Suppressor macrophage (primary cell): ENCODE results near the gene EIF4E1B.
"Not testable (repeated sequence)": the region's sequence is repeated elsewhere in the genome, so short reads cannot be mapped to it uniquely, and the experiment has no call there.

Source experiments
- DNase-seq, 4 experiments: peaks; one replicate each; pipeline ENCODE4 v3.0.0-alpha.2; 2020 to 2022
- total RNA-seq, 17 experiments: gene quantifications; one replicate each; lab custom pipeline; 2026; ENCODE audit warnings: mixed read lengths in 6 of 17, inconsistent platforms in 3 of 17; lab: John Stamatoyannopoulos, UW

Gene EIF4E1B
- 0 to 1.9 (median 0) reads per million in 17 experiments for total RNA-seq

DNA sequence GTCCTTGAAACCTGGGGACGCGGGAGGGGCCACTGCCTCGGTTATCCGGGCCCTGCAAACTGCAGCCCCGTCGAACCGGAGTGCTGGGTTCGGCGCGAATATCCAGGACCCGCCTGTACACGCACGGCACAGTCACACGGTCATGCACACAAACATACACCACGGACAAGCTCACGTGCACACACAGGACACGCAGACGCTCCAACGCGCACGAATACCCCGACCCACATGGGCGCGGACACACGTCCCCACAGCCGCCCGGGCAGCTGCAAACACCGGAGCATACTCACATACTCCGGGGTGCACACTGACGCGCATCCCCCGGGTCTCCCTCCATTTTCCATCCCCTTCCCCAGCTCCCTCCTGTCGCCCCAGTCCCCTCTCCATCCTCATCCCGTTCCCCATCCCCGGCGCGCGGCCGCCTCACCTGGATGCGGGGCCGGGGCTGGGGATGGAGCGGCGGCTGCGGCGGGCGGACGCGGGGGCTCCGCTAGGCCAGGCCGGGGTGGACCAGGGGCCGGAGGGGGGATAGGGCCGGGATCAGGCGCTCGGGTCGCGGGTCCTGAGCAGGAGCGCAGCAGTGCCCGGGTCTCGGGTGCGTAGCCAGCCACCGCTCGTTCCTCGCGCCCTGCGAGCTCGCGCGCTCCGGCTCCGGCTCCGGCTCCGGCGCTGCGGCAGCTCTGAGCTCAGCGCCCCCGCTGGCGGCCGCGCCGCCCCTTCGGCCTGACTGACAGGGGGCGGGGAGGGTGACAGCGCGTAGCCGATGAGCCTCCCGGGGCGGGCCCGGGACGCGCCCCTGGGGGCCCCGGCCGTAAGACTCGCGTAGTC is at the start of gene EIF4E1B, which contains the start of gene SNCB:
EIF4E1B (plus strand) TSS at position 823 of the 828 bp plus-strand sequence. CDS start 12,113 bp downstream, outside the sequence.
SNCB (minus strand) TSS at position 682 of the 828 bp plus-strand sequence. CDS start 880 bp downstream, outside the sequence.
- DNase-seq, result peak; percentile 12 to 65 (median 25)

GRCh38 chr5:176581361-176581760 is 49.1 kb upstream of the EIF4E1B start:
- no peak for DNase-seq

DNA sequence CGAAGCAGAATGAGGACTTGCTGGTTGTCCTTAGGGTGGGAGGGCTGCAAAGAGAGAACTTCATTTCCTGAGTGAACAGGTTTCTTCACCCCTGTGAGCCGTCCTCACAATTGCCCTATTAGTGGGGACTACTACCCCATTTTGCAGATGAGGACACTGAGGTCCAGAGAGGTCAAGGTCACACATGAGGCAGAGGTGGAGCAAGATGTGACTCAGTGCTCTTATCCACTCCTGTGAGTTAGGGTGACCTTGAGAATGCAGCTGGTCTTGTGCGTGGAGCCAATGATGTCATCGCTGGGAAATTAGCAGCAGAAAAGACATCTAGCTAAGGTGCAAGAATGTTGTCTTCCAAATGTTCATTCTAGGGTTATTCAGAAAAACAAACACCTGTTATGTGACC is 47.4 kb upstream of the EIF4E1B start:
- DNase-seq, result no peak

DNA sequence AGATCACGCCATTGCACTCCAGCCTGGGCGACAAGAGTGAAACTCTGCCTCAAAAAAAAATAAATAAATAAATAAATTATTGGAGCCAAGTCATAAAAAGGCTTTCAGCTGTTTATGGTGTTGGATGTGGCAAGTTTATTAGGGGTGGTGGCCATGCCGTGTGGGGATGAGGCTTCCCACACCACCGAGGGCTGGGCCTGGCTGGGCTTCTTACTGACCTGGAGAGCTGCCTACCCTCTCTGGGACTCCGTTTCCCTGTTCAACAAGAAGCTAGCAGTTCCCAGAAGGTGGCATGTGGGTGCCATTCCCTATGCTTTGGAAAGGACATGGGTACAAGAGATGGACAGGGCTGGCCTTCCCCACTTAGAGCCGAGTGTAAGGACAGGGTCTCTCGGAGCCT is 43.1 kb upstream of the EIF4E1B start:
- DNase-seq, result no peak

DNA sequence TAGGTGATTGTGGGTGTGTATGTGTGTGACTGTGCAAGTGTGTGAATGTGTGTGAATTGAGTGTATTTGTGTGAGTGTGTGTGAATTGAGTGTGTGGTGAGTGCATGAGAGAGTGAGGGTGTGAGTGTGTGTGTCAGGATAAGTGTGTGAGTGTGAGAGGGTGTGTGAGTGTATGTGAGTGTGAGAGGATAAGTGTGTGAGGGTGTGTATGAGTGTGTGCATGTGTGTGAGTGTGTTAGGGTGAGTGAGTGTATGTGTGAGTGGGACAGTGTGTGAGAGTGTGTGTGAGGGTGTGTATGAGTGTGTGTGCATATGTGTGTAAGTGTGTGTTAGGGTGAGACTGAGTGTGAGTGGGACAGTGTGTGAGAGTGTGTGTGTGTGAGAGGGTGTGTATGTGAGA is 42.2 kb upstream of the EIF4E1B start:
- DNase-seq, result no peak

GRCh38 chr5:176589039-176589769 is 41.3 kb upstream of the EIF4E1B start:
- DNase-seq, result no peak

- DNase-seq, result no peak
Measured at GRCh38 chr5:176590035-176590717, 40.3 kb upstream of the EIF4E1B start.

DNA sequence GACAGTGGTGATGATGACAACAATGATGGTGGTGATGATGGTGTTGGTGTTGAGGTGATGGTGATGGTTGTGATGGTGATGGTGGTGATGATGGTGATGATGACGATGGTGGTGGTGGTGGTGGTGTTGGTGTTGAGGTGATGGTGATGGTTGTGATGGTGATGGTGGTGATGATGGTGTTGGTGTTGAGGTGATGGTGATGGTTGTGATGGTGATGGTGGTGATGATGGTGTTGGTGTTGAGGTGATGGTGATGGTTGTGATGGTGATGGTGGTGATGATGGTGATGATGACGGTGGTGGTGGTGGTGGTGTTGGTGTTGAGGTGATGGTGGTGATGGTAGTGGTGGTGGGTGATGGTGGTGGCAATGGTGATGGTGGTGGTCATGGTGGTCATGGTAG is 38.8 kb upstream of the EIF4E1B start:
- not testable (repeated sequence) for DNase-seq

GRCh38 chr5:176592573-176592972 is 37.9 kb upstream of the EIF4E1B start:
- no peak for DNase-seq

DNA sequence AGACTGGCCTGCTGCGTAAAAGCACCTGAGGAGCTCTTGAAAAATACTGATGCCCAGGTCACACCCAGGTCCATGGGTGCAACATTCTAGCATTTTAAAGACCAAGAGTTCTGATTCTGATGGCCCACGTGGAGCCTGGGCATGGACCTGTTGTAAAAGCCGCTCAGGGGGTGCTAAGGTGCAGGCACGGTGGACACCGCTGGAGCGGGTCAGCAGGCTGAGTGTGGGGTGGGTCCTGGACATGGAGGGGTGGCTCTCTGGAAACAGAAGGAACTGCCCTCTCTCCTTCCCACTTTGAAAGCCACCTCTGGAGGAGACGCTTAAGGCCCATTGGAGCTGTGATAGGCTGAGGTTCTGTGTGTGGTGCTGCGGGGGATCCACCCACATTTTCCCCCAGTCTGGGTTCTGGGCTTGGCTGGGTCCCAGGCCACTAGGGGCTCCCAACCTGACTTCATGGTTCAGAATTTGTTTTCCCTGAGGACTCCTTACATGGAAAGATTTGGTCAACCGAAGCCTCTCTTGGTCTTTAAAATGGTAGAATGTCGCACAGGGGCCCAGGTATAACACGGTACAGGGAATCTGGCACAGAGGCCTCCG is 37.1 kb upstream of the EIF4E1B start:
- no peak for DNase-seq

DNA sequence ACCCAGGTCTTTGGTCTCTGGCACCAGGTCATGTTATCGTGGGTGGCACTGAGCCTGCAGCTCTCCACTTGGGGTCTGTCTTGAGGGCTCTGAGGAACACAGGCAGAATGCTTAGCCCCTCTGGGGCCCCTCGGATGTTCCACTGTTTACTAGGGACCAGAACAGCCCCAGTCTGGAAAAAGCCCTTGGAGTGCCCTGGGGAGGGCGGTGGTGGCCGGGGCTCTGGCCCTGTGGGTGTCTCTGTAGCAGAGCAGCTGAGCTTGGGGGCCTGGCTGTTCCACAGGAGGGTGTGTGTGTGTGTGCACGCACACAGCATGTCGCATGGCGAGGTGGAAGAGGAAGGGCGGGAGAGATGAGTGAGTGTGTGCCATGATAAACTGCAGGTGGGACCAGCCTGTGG is 35.9 kb upstream of the EIF4E1B start:
- no peak for DNase-seq

- no peak for DNase-seq
Measured at GRCh38 chr5:176595386-176595943, 35.0 kb upstream of the EIF4E1B start.

GRCh38 chr5:176596069-176596644 is 34.3 kb upstream of the EIF4E1B start:
- DNase-seq, result no peak

DNA sequence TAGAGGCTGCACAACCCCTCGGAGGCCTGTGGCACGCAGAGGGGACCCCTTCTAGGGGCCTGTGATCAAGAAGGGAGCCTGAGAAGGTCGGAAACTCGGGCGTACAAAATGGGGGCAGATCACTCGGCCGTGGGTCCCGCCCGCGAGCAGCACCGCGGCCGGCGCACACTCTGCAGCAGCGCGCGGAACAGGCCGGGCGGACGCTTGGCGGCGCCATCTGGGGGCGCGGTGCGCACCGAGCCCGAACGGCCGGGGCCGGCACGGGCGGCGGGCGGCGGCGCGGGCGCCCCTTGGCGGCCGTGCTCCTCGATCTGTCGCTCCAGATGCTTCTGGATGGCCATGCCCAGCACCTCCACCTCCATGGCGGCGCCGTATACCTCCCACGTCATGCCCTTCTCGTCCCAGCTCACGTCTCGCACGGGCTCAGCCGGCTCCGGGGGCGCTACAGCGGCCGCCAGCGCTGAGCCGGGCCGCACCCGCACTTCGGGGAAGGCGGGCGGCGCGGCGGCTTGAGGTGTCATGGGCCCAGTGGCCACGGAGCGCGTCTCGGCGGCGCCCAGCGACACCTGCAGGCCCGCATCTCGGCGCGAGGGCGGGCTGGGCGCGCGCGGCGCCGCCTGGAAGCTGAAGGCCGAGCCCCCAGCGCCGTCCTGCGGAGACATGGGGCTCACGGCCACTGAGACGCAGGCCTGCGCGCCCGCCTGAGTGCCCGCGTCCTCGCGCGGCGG is 33.6 kb upstream of the EIF4E1B start:
- DNase-seq, result peak; percentile 33 to 80 (median 59)

DNA sequence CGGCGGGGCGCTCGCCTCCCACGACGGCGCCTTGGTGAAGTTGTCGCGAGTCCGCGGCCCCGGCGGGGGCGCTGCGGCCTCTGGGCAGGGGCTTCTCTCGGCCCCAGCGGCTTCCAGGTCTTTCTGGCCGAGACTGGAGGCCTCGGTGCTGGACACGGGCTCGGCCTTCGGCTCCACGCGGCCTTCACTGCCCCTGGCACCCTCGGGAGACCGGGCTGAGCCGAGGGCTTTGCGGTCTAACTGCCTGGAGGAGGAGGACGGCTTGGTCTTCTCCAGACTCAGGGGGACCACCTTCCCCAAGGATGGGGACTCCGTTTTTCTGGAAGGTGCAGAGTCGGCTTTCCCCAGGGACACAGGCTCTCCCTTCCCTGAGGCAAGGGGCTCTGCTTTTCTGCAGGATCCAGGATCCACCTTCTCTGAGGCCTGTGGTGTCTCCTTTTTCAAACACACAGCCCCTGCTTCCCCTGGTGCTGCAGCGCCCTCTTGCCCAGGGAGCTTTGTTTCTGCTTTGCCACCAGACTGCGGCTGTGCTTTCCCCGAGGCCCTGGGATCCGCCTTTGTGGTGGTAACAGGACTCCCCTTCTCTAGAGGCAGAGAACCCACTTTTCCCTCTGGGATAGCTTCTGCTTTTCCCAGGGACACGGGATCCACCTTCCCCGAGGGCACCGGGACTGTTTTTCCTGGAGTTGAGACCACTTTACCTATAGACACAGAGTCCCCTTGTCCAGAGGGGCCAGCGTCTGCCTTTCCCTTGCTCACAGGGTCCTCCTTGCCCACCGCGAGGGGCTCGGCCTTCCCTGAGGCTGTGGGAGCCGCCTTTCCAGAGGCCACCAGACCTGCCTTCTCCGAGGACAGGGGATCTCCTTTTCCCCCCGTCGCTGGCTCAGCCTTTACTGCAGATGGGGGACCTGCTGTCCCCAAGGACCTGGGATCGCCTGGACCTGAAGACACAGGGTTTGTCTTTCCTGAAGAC is 32.8 kb upstream of the EIF4E1B start:
- DNase-seq, result no peak

- DNase-seq, result not testable (repeated sequence)
Measured at GRCh38 chr5:176599749-176600430, 30.6 kb upstream of the EIF4E1B start.

GRCh38 chr5:176601901-176602482 is 28.5 kb upstream of the EIF4E1B start:
- no peak for DNase-seq

- no peak for DNase-seq
Measured at GRCh38 chr5:176603091-176603490, 27.4 kb upstream of the EIF4E1B start.

DNA sequence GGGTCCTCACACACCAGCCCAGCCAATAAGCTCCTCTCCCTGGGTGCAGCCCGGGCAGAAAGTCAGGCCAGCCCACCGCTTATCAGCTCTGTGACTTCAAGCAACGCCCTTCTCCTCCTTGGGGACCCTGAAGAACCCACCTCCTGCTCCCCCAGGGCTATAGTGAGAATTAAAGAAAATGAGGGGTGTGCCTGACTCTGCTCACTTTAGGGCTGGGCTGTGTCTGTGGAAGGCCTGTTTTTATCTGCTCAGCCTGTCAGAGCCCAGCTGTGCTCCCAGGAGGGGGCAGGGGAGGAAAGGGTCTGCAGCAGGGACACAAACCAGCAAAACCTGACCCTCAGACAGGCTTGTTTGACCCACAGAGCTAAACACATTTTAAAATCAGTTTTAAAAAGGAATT is 24.4 kb upstream of the EIF4E1B start:
- DNase-seq, result no peak
